SK-N-SH (cell line): ENCODE measurements around the gene HRCT1. TPM values are rescaled to one million over a fixed set of nuclear protein-coding genes. Genes with fewer than 3 reads are reported as not detected.

Experiments used
- CTCF ChIA-PET: fragments of 300-600, 350-600 bp; formaldehyde crosslinking; extraction: SDS; loops from one replicate; lab custom pipeline; 2021; lab: Yijun Ruan, JAX
- POLR2A ChIA-PET: fragments of 350-600 bp; sonication (Branson Sonifier 250); formaldehyde crosslinking; extraction: SDS; loops from one replicate; lab custom pipeline; 2020; ENCODE audit warnings: antibody characterized with exemption, inconsistent platforms; lab: Yijun Ruan, JAX
- DNase-seq: peaks from one replicate; pipeline ENCODE4 v3.0.0; 2012
- H2AFZ ChIP-seq: fragments of 200-600 bp; sonication (generic); 2 replicates; pipeline ENCODE4 v1.8.1; 2016; ENCODE audit warnings: antibody characterized with exemption, mild to moderate bottlenecking, low read depth
- H3F3A ChIP-seq: fragments of 200-600 bp; sonication (generic); replicated peaks from 2 replicates; pipeline ENCODE3; 2016; ENCODE audit warnings: antibody characterized with exemption, mild to moderate bottlenecking; ENCODE audit not compliant: insufficient read depth
- H3K27ac ChIP-seq, 2 experiments: fragments of 200-500 bp in 1 of 2; fragments of 200-600 bp in 1 of 2; sonication (Bioruptor generic) in 1 of 2; sonication (generic), shearing (Covaris generic) in 1 of 2; 2 replicates each; pipeline versions ENCODE4 v1.5.1 to v1.6.1; 2014 to 2016; ENCODE audit warnings: low read depth in 2 of 2, inconsistent platforms in 1 of 2, low read length in 1 of 2, mild to moderate bottlenecking in 1 of 2, mixed read lengths in 1 of 2
- H3K27me3 ChIP-seq: fragments of 200-600 bp; sonication (generic), shearing (Covaris generic); 2 replicates; pipeline ENCODE4 v1.6.1; 2016; ENCODE audit warnings: mixed run types; ENCODE audit not compliant: insufficient read depth
- H3K36me3 ChIP-seq, 2 experiments: fragments of 200-500 bp in 1 of 2; fragments of 200-600 bp in 1 of 2; sonication (Bioruptor generic) in 1 of 2; sonication (generic) in 1 of 2; replicated peaks in 1 of 2; 2 replicates each; pipeline versions ENCODE3 to v1.5.1; 2014 to 2016; ENCODE audit warnings: low read length in 1 of 2, mild to moderate bottlenecking in 1 of 2; ENCODE audit not compliant: insufficient read depth in 2 of 2, control insufficient read depth in 1 of 2
- H3K4me1 ChIP-seq, 2 experiments: fragments of 200-500 bp in 1 of 2; fragments of 200-600 bp in 1 of 2; sonication (Bioruptor generic) in 1 of 2; sonication (generic), shearing (Covaris generic) in 1 of 2; 2 replicates each; pipeline versions ENCODE4 v1.5.1 to v1.6.1; 2014 to 2016; ENCODE audit warnings: low read depth in 1 of 2, low read length in 1 of 2, mixed run types in 1 of 2; ENCODE audit not compliant: insufficient read depth in 2 of 2, control insufficient read depth in 1 of 2
- H3K4me2 ChIP-seq: fragments of 200-600 bp; sonication (generic), shearing (Covaris generic); 2 replicates; pipeline ENCODE4 v1.6.1; 2017; ENCODE audit warnings: mixed run types
- H3K4me3 ChIP-seq, 2 experiments: fragments of 200-500 bp in 1 of 2; fragments of 200-600 bp in 1 of 2; sonication (Bioruptor generic) in 1 of 2; sonication (generic), shearing (Covaris generic) in 1 of 2; 2 replicates each; pipeline versions ENCODE4 v1.5.1 to v1.8.1; 2014 to 2016; ENCODE audit warnings: low read depth in 2 of 2, inconsistent platforms in 1 of 2, low read length in 1 of 2, mild to moderate bottlenecking in 1 of 2, mixed read lengths in 1 of 2, moderate library complexity in 1 of 2
- H3K79me2 ChIP-seq: fragments of 200-600 bp; sonication (generic); 2 replicates; pipeline ENCODE4 v1.8.1; 2017; ENCODE audit warnings: mild to moderate bottlenecking; ENCODE audit not compliant: insufficient read depth
- H3K9ac ChIP-seq: fragments of 200-600 bp; sonication (generic); 2 replicates; pipeline ENCODE4 v1.6.1; 2017; ENCODE audit warnings: mixed run types
- H3K9me2 ChIP-seq: fragments of 200-600 bp; sonication (generic); 2 replicates; pipeline ENCODE4 v1.6.1; 2017; ENCODE audit warnings: mixed run types
- H3K9me3 ChIP-seq: fragments of 200-600 bp; sonication (generic); 2 replicates; pipeline ENCODE4 v1.6.1; 2017; ENCODE audit warnings: mixed run types, mild to moderate bottlenecking, moderate library complexity
- H4K20me1 ChIP-seq: fragments of 200-600 bp; sonication (generic); 2 replicates; pipeline ENCODE4 v1.6.1; 2017; ENCODE audit warnings: mild to moderate bottlenecking, mixed run types; ENCODE audit not compliant: insufficient read depth
- CTCF ChIP-seq: fragments of 200-600 bp; sonication (generic); IDR thresholded peaks from 2 replicates; pipeline ENCODE4 v1.6.1; 2017; ENCODE audit warnings: antibody characterized with exemption, mild to moderate bottlenecking, moderate library complexity
- FOXJ3 ChIP-seq: sonication (generic); formaldehyde crosslinking; IDR thresholded peaks from 2 replicates; pipeline ENCODE4 v1.5.1; 2020; ENCODE audit warnings: mild to moderate bottlenecking, missing genetic modification reagents
- FOXM1 ChIP-seq: IDR thresholded peaks from 2 replicates; pipeline ENCODE4 v1.4.0; 2012; ENCODE audit warnings: low read depth, mild to moderate bottlenecking
- GABPA ChIP-seq: IDR thresholded peaks from 2 replicates; pipeline ENCODE4 v1.4.0; 2012; ENCODE audit warnings: low read depth, mild to moderate bottlenecking
- JUND ChIP-seq: IDR thresholded peaks from 2 replicates; pipeline ENCODE4 v1.4.0; 2012
- MEF2A ChIP-seq: IDR thresholded peaks from 2 replicates; pipeline ENCODE4 v1.4.0; 2012; ENCODE audit warnings: low read depth, borderline replicate concordance
- POLR2AphosphoS5 ChIP-seq: IDR thresholded peaks from 2 replicates; pipeline ENCODE4 v1.6.1; 2012; ENCODE audit warnings: low read depth, low read length
- RCOR1 ChIP-seq: fragments of 150-350 bp; IDR thresholded peaks from 2 replicates; pipeline ENCODE4 v1.6.1; 2017; ENCODE audit warnings: antibody characterized with exemption, low read length
- REST ChIP-seq: IDR thresholded peaks from 2 replicates; pipeline ENCODE4 v1.6.1; 2012; ENCODE audit warnings: mild to moderate bottlenecking, low read depth, low read length, moderate library complexity
- RXRA ChIP-seq: IDR thresholded peaks from 2 replicates; pipeline ENCODE4 v1.4.0; 2012; ENCODE audit warnings: low read depth, mild to moderate bottlenecking, borderline replicate concordance
- TEAD4 ChIP-seq: IDR thresholded peaks from 2 replicates; pipeline ENCODE4 v1.4.0; 2012; ENCODE audit warnings: mild to moderate bottlenecking, borderline replicate concordance; ENCODE audit not compliant: insufficient read depth
- YY1 ChIP-seq: IDR thresholded peaks from 2 replicates; pipeline ENCODE4 v1.4.0; 2012; ENCODE audit warnings: low read depth, mild to moderate bottlenecking
- WGBS: methylation state at CpG from one replicate; pipeline ENCODE4 v1.1.6; 2017; ENCODE audit warnings: low lambda C conversion rate; 5-methylcytosine and 5-hydroxymethylcytosine counted together
- polyA plus RNA-seq, 3 experiments: library from polyadenylated mRNA; depleted of rRNA; stranded (reverse); fragments of >200 nt; gene quantifications; 2 replicates each; pipeline ENCODE4 v1.2.3, GENCODE V29; 2012
- TF ChIP-seq, protein P1 (sequence below): IDR thresholded peaks from 2 replicates; pipeline ENCODE4 v1.4.0; 2012; ENCODE audit warnings: low read depth, borderline replicate concordance
- TF ChIP-seq, protein P2 (sequence below): fragments of 150-350 bp; IDR thresholded peaks from 2 replicates; pipeline ENCODE4 v1.6.1; 2016; ENCODE audit warnings: mild to moderate bottlenecking, low read depth, low read length
- TF ChIP-seq, protein P3 (sequence below): IDR thresholded peaks from 2 replicates; pipeline ENCODE4 v1.4.0; 2012; ENCODE audit warnings: low read depth, borderline replicate concordance

HRCT1 gene
- polyA plus RNA-seq, 1 of the 3 experiments (the other 2 are of a cell fraction) = 3.0 TPM

GRCh38 chr9:35856206-35856605 lies 49.8 kb upstream of the HRCT1 start:
- Histone ChIP-seq H3K9ac (no peak overlapping the region), H3K4me2 (no peak overlapping the region), H3K4me1 (peaks cover 0 to 9% of the 10 kb centered on the region in 2 experiments; a peak in 1 of 4 replicates), H3K4me3 (no peak overlapping the region), H4K20me1 (no peaks in the 10 kb centered on the region), H3K79me2 (no peaks in the 10 kb centered on the region), H3K9me3 (no peaks in the 10 kb centered on the region), H2AFZ (no peak overlapping the region)
- CTCF ChIA-PET = interaction anchor here (2.5 to 3.6 kb wide), 2 partner anchors 26 to 67 kb away, joined by 10 to 17 read pairs; no protein-coding TSS in a partner anchor
- WGBS = 55% methylated on average over 3 of the region's 3 CpGs
- TF ChIP-seq RXRA (no peak), FOXJ3 (no peak), TEAD4 (no peak), YY1 (no peak), MEF2A (no peak), CTCF (no peak), FOXM1 (no peak)
- TF ChIP-seq, all 33 proteins: peak for 0
- H3K27ac ChIP-seq = no peak overlapping the region
- POLR2A ChIA-PET = no interaction called here
- H3F3A ChIP-seq = no peaks in the 10 kb centered on the region
- no peaks in the 10 kb centered on the region for H3K36me3 ChIP-seq
- H3K9me2 ChIP-seq = no peaks in the 10 kb centered on the region
- DNase-seq = no peak
- no peaks in the 10 kb centered on the region for H3K27me3 ChIP-seq

DNA sequence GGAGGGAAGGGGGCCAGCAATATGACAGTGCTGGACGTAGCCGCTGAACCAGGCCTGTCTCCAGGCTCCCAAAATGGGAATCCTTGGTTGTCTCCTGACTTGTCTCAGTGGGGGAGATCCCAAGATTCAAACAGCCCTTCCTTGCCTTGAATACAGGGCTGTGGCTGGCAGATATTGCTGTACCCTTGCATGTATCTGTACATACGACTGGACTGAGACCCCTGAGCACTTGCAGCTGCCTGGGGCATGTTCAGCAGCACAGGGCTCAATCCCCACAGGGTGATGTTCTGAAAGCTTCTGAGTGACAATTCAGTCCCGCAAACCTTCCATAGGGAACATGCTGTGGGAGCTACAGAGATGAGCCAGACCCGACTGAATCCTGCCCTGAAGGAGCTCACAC lies 49.1 kb upstream of the HRCT1 start:
- no peaks in the 10 kb centered on the region for H3K9me2 ChIP-seq
- WGBS = 57% methylated on average over 4 of the region's 5 CpGs
- H4K20me1 ChIP-seq = no peaks in the 10 kb centered on the region
- H3F3A ChIP-seq = no peaks in the 10 kb centered on the region
- ChIA-PET POLR2A (no interaction called here), CTCF (interaction anchor here (1.7 to 3.6 kb wide), 3 partner anchors 10 to 67 kb away, joined by 6 to 17 read pairs (median 10); no protein-coding TSS in a partner anchor)
- no peaks in the 10 kb centered on the region for H3K9me3 ChIP-seq
- DNase-seq = no peak
- H3K36me3 ChIP-seq = no peaks in the 10 kb centered on the region
- H3K9ac ChIP-seq = no peak overlapping the region
- no peak overlapping the region for H3K4me3 ChIP-seq
- peaks cover 0 to 9% of the 10 kb centered on the region in 2 experiments; a peak in 1 of 4 replicates for H3K4me1 ChIP-seq
- no peaks in the 10 kb centered on the region for H3K27me3 ChIP-seq
- TF ChIP-seq REST (no peak), POLR2AphosphoS5 (no peak), FOXJ3 (no peak), GABPA (no peak), CTCF (no peak), RCOR1 (no peak), JUND (no peak)
- TF ChIP-seq, protein P1, sequence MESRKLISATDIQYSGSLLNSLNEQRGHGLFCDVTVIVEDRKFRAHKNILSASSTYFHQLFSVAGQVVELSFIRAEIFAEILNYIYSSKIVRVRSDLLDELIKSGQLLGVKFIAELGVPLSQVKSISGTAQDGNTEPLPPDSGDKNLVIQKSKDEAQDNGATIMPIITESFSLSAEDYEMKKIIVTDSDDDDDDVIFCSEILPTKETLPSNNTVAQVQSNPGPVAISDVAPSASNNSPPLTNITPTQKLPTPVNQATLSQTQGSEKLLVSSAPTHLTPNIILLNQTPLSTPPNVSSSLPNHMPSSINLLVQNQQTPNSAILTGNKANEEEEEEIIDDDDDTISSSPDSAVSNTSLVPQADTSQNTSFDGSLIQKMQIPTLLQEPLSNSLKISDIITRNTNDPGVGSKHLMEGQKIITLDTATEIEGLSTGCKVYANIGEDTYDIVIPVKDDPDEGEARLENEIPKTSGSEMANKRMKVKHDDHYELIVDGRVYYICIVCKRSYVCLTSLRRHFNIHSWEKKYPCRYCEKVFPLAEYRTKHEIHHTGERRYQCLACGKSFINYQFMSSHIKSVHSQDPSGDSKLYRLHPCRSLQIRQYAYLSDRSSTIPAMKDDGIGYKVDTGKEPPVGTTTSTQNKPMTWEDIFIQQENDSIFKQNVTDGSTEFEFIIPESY = no peak
- TF ChIP-seq, protein P2, sequence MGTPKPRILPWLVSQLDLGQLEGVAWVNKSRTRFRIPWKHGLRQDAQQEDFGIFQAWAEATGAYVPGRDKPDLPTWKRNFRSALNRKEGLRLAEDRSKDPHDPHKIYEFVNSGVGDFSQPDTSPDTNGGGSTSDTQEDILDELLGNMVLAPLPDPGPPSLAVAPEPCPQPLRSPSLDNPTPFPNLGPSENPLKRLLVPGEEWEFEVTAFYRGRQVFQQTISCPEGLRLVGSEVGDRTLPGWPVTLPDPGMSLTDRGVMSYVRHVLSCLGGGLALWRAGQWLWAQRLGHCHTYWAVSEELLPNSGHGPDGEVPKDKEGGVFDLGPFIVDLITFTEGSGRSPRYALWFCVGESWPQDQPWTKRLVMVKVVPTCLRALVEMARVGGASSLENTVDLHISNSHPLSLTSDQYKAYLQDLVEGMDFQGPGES = no peak
- TF ChIP-seq, protein P3, sequence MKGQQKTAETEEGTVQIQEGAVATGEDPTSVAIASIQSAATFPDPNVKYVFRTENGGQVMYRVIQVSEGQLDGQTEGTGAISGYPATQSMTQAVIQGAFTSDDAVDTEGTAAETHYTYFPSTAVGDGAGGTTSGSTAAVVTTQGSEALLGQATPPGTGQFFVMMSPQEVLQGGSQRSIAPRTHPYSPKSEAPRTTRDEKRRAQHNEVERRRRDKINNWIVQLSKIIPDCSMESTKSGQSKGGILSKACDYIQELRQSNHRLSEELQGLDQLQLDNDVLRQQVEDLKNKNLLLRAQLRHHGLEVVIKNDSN = no peak
- H3K79me2 ChIP-seq = no peaks in the 10 kb centered on the region
- H2AFZ ChIP-seq = no peak overlapping the region
- no peak overlapping the region for H3K27ac ChIP-seq
- no peak overlapping the region for H3K4me2 ChIP-seq
